Fibroblast of peridontal ligament (primary cell): Measurements from ENCODE around the gene WRAP53.
"Not testable (repeated sequence)": the region's sequence is repeated elsewhere in the genome, so short reads cannot be mapped to it uniquely, and the experiment has no call there.

Experiments used
- DNase-seq: peaks from one replicate; pipeline ENCODE4 v3.0.0-alpha.2; 2010; ENCODE audit errors: extremely low read depth

WRAP53 gene

DNA sequence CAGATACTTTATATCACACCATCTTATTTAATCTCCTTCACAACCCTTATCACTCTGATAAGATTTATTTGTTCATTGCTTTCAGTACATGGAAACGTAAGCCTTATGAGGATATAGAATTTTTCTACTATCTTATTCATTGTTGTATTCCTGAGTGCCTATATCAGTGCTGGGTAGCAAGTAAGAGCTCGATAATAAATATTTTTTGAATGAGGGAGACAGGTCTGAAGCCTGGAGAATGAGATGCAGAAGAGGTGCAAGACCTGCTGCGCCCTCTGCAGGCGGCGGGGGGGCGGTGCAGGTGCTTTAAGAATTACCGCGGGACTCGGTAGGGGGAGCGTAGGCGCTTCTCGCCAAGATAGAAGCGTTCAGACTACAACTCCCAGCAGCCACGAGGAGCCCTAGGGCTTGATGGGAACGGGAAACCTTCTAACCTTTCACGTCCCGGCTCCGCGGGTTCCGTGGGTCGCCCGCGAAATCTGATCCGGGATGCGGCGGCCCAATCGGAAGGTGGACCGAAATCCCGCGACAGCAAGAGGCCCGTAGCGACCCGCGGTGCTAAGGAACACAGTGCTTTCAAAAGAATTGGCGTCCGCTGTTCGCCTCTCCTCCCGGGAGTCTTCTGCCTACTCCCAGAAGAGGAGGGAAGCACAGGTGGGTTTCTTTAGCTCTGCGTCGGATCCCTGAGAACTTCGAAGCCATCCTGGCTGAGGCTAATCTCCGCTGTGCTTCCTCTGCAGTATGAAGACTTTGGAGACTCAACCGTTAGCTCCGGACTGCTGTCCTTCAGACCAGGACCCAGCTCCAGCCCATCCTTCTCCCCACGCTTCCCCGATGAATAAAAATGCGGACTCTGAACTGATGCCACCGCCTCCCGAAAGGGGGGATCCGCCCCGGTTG lies at the start of gene WRAP53:
WRAP53 (plus strand) TSS at position 570 of the 900 bp plus-strand sequence; CDS start at position 742, 172 bp downstream.
- DNase-seq = peak; percentile 99

DNA sequence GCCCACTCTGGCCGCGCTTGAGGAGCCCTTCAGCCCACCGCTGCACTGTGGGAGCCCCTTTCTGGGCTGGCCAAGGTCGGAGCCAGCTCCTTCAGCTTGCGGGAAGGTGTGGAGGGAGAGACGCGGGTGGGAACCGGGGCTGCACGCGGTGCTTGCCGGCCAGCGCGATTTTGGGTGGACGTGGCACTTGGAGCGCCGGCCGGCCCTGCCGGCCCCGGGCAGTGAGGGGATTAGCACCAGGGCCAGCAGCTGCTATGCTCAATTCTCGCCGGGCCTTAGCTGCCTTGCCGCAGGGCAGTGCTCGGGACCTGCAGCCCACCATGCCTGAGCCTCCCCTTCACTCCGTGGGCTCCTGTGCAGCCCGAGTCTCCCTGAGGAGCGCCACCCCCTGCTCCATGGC lies 47.5 kb upstream of the WRAP53 start:
- no peak for DNase-seq

DNA sequence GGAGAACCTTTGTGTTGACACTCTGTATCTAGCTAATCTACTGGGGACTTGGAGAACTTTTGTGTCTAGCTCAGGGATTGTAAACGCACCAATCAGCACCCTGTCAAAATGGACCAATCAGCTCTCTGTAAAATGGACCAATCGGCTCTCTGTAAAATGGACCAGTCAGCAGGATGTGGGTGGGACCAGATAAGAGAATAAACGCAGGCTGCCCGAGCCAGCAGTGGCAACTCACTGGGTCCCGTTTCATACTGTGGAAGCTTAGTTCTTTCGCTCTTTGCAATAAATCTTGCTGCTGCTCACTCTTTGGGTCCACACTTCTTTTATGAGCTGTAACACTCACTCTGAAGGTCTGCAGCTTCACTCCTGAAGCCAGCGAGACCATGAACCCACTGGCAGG lies 46.6 kb upstream of the WRAP53 start:
- not testable (repeated sequence) for DNase-seq

DNA sequence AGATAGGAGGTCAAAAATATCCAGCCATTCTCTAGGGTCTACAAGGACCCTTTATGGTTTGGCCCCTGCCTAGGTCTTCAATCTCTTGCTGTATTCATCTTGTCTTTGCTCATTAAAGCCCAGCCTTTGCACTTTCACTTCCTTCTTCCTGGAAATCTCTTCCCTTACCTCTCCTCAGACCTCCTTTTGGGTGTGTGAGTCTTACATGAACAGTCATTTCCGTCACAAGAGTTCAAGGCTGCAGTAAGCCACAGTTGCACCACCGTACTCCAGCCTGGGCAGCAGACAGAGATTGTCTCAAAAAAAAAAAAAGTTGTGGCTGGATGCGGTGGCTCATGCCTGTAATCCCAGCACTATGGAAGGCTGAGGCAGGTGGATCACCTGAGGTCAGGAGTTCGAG lies 43.5 kb upstream of the WRAP53 start:
- DNase-seq = no peak

DNA sequence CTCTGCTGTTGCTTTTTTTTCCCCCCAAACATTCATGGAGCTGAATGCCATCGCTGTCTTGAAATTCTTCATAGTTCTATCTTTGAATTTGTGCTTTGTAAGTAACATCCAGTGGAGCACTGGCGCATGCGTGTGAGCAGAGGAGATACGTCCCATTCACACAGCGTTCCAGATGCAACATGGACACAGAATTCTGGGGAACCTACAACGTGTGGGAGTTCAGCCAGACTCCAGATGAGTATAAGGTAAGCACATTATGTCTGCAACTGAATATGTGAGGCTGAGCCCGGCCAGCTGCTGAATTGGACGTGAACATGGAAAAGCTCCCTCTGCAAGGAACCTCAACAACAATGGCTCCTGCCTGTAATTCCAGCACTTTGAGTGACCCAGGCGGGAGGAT lies 41.8 kb upstream of the WRAP53 start:
- no peak for DNase-seq

DNA sequence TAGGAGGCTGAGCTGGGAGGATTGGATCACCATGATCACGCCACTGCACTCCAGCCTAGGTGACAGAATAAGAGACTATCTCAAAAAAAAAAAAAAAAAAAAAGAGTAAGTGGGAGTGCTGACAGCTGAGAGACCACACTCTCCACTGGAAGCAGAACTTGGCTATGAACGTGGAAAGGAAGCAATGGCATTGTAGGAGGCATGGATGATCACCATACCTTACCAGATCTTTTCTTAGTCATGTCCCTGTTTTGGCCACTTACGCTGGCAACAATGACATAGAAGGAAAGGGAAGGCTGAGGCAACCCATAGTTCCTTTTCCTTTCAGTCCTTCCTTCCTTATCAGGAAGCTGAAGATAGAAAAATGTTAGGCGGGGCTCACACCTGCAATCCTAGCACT lies 41.3 kb upstream of the WRAP53 start:
- no peak for DNase-seq

DNA sequence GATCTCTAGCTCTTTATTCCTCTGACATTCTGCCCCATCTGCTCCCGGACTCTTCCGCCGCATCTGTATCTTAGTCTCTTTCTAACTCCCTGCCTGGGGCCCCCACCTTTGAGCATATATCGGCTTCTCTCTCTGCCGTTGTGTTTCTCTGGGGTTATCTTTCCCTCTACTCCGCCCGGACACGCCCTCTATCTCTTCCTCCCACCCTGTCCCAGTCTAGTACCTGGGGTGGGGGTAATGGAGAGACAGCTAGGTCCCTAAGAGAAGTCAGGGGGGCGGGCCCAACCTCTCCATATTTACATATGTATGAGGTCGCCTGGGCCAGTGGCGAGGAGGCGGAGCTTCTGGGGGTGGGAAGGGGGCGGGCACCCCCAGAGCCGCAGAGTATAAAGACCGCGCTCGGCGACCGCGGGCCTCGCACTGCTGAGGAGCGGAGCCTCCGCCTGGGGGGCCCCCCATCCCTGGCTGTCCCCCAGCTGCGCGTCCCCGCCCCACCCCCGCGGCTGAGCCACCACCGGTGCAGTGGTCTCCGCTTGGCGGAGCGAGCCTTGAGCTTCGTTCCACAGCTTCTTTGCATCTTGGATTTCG lies 37.7 kb upstream of the WRAP53 start, which contains the start of gene ATP1B2:
ATP1B2 (plus strand) TSS at position 418 of the 588 bp plus-strand sequence. CDS start 593 bp downstream, outside the sequence.
- no peak for DNase-seq

DNA sequence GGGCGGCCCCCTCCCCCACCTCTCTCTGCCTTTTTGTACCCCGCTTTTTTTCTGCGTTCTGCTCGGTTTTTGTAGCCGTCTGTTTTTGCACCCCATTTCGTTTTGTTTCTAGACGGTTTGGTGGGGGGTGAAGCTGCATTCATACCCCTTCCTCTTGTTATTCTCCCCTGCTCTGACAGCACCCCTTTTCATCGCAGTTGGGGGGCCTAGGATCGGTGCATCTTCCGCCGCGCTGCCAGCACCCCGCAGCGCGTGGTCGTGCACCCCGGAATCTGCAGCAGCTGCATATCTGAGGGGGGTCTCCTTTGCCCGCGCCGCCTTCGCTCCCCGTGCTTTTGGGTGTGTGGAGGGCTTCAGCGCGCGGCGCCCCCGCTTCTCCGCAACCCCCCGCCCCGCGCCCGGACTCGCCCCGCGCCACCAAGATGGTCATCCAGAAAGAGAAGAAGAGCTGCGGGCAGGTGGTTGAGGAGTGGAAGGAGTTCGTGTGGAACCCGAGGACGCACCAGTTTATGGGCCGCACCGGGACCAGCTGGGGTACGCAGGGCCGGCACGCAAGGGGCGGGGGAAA lies 37.1 kb upstream of the WRAP53 start:
- no peak for DNase-seq

DNA sequence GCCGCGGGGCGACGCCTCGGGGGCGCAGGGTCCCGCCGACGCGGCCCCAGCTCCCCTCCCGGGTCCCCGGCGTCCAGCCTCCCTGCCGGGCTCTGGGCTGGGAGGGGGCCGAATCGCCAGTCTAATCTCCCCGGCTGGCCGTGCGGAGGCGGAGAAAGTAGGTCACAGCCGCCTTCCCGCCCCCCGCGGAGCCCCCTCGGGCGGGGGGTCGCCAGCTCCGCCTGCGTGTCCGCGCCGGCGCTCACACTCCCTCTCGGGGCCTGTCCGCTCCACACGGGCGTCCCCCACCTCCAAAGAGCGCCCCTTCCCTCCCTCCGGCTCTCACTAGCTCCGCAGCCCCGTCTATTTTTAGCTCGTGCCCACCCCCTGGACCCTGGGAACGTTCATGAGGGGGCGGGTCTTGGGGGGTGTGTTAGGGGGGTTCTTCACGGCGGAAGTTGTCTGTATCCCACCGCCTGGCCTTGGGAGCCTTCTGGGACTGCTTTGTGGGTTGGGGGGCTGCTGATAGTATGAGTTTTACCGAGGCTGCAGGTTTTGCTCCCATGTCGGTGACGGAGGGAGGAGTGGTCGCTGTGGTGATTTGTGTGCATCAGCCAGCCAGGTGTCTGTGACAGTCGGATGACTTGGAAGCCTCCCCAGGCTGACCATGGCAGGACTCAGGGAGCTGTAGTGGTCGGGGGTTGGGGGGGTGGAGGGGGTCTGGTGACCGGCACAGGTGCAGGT lies 36.5 kb upstream of the WRAP53 start:
- DNase-seq = no peak

DNA sequence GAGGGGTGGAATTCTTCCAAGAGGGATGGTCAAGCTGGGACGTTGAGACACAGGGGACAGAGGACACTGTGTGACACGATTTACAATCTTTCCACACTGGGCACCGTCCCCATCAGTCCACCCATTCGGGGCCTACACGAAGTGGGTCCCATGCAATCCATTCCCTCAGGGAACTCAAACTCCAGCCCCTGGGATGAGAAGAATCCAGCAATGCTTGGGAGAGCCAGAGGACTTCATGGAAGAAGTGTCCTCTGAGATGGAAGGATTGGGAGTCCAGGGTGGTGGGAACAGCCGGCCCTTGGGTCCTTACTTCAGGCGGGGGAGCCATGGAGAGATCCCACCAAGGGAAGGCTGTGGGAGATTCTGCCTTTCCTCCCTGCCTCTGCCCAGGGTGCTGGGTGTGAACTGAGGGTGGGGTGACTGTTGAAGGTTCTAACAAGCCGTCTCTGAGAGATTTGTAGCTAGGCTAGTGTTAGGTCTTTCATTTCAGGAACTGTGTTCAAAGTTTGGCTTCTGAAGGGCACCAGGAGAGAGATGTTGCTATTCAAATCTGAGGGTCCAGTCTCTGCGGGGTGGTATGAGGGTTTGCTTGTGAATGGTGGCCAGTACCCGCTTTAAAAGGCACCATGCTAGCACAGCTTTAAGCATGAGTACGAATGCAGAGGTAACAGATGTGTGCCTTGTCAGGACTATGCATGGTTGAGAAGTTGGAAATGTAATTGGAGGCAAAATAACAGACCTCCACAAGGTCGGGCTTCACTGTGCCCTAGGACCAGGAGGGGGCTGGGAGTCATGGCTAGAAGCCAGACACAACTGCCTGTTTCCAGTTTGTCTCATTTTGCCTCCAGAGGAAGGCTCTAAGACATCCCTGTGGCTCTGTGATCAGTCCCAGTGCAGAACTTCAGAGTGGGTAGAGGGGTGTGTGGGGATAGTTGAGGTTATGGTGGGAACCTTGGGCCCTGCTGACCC lies 35.6 kb upstream of the WRAP53 start:
- no peak for DNase-seq

DNA sequence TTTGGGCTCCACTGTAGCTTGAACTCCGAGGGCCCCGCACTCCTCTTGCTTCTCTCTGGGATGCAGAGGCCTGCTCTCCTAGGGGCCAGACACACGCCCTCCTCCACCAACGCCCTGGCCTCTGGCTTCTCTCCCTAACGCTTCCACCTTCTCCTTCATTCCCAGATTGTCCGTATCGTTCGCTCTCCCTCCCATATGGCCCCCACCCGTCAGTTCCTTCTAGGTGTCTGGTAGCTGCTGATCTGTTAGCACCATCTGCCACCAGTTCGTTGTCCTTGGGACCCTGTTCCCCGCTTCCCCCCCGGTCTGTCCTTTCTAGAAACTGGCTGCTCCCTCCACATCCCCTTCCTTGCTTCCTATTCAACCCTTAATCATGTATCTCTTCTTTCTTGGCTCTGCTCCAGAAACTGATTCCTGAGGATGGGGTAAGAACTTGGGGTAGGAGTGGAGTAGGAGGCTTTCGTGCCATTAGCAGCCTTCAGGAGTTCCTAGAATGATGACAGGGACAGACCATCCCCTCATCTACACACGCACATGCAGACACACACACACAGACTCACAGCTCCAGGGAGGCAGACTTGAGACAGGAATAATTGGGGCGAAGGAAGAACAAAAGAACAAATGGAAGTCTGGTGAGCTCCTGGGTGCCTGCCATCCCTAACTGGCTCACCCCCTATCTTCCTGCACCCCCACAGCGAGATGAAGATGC lies 33.3 kb upstream of the WRAP53 start:
- no peak for DNase-seq

DNA sequence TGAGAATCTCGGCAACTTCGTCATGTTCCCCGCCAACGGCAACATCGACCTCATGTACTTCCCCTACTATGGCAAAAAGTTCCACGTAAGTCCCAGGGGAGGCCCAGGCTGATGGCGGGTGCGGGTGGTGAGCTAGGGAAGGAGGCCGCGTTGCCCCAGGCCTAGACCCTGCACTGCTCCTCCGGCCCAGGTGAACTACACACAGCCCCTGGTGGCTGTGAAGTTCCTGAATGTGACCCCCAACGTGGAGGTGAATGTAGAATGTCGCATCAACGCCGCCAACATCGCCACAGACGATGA lies 32.8 kb upstream of the WRAP53 start:
- DNase-seq = no peak

DNA sequence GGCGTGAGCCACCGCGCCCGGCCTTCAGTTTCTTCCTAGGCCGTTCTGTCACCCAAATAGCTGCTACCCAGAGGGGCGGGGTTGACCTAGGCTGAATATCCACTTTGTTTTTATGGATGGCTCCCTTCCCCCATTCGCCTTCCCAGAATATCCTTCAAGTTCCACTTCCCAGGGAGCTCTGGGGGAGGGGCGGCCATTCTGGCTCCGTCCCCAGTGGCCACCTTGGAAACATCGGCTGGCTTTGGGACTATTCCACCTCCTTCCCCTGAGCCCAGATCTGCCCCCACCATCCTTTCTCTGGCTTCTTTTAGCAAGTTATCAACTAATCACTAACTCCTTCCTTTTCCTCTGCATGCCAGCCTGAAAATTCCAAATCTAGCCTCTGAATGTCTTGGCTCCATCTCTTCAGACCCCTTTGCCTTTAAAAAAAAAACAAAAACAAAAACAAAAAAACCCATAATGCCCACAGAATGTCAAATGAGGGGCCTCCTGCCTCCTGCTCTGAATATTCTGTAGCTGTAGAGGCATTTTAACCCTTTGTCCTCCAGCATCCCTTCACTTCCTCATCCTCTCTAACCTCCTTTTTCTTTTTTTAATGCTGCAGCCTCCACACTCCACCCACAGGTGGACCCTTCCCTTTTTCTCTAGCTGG lies 31.2 kb upstream of the WRAP53 start:
- no peak for DNase-seq

DNA sequence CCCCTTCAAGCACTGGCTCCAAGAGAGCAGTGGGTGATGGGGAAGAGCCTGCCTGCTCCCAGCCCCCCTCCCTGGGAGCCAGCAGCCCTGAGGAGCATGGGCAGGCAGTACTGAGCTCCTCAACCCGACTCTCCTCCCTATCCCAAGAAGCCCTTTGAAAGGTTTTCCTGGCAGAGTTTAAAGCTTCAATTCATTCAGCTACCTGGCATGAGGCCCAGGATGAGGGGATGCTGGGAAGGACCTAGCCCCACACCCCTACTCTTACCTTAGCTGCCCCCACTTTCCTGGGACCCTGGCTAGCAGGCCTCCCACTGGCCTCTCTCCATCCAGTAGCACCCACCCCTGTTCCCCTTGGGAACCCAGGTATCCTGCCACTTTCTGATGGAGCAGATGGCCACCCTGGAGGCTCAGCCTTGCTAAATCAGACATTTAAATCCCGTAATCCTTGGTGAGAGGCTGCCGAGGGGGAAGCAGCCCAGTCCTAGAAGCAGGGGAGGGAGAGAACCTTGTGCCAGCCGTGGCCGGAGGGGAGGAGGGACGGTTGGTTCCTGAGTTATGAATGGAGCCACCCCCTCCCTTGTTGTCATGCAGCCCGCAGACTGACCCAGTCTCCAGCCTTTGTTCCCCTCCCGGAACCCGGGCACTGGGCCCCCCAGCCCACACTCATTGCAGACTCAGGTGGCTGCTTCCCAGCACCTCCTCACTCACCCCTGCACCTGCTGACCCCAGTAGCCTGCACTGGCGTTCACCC lies 20.4 kb upstream of the WRAP53 start:
- no peak for DNase-seq

DNA sequence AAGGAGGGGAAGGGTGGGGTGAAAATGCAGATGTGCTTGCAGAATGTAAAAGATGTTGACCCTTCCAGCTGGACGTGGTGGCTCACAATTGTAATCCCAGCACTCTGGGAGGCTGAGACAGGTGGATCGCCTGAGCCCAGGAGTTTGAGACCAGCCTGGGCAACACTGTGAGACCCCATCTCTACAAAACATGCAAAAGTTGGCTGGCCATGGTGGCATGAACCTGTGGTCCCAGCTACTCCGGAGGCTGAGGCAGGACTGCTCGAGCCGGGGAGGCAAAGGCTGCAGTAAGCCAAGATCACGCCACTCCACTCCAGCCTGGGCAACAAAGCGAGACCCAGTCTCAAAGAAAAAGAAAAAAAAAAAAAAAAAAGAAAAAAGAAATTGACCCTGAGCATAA lies 19.8 kb upstream of the WRAP53 start:
- no peak for DNase-seq

DNA sequence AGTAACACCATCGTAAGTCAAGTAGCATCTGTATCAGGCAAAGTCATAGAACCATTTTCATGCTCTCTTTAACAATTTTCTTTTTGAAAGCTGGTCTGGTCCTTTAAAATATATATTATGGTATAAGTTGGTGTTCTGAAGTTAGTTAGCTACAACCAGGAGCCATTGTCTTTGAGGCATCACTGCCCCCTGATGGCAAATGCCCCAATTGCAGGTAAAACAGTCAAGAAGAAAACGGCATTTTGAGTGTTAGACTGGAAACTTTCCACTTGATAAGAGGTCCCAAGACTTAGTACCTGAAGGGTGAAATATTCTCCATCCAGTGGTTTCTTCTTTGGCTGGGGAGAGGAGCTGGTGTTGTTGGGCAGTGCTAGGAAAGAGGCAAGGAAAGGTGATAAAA lies 15.0 kb upstream of the WRAP53 start:
- no peak for DNase-seq

DNA sequence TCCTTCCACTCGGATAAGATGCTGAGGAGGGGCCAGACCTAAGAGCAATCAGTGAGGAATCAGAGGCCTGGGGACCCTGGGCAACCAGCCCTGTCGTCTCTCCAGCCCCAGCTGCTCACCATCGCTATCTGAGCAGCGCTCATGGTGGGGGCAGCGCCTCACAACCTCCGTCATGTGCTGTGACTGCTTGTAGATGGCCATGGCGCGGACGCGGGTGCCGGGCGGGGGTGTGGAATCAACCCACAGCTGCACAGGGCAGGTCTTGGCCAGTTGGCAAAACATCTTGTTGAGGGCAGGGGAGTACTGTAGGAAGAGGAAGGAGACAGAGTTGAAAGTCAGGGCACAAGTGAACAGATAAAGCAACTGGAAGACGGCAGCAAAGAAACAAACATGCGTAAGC lies 13.3 kb upstream of the WRAP53 start:
- DNase-seq = no peak

DNA sequence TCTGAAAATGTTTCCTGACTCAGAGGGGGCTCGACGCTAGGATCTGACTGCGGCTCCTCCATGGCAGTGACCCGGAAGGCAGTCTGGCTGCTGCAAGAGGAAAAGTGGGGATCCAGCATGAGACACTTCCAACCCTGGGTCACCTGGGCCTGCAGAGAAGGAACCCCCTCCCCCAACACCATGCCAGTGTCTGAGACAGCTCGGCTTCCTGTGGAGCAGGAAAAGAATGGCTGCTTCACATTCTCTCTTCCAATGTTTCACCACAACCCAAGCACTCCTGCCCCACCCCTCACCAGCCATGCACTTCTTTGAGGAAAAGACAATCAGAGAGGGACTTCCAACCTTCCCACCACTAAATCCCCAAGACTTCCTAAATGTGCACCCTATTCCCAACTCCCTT lies 11.7 kb upstream of the WRAP53 start:
- DNase-seq = no peak

DNA sequence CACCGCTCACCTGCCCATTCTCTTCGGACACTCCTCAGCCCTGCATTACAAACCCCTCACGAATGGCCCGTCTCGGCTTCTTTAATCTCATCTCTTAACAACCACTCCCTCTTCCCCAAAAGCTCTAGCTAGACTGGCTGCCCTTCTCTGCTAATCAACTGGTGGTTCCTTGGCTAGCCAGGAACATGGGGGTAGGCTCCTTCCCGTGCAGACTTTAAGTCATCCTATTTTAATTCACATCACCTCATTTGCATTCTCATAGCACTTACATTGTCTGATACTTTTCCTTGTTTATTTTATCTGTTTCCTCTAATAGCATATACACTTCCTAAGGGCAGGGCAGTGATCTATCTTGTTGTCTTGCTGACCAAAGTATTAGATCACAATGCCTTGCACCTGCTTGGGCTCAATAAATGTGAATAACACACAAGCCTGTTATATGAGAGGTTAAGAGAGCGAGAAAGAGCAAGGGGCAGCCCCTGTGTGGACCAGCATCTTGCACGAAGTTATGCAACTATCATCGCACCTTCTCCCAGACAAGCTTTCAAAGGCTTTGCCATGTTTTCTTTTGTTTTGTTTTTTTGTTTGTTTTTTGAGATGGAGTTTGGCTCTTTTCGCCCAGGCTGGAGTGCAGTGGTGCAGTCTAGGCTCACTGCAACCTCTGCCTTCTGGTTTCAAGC lies 10.7 kb upstream of the WRAP53 start:
- DNase-seq = no peak
